HG02759 (cell line): ENCODE measurements around the gene ZNF581.
A peak's percentile ranks its signal among the peaks of the same experiment; 100 is the strongest.

ENCODE experiments used
- ATAC-seq: cut with Tn5 transposase; IDR thresholded peaks from one replicate; pipeline ENCODE4 v1.9.1; 2021; ENCODE audit warnings: mild to moderate bottlenecking, moderate library complexity; ENCODE audit not compliant: unreplicated experiment

ZNF581 gene

GRCh38 chr19:55677572-55678028 lies 34.2 kb downstream of the ZNF581 start:
- no peak for ATAC-seq

- peak; percentile 58 for ATAC-seq
These were observed 34.7 kb downstream of the ZNF581 start for GRCh38 chr19:55678121-55678671.

DNA sequence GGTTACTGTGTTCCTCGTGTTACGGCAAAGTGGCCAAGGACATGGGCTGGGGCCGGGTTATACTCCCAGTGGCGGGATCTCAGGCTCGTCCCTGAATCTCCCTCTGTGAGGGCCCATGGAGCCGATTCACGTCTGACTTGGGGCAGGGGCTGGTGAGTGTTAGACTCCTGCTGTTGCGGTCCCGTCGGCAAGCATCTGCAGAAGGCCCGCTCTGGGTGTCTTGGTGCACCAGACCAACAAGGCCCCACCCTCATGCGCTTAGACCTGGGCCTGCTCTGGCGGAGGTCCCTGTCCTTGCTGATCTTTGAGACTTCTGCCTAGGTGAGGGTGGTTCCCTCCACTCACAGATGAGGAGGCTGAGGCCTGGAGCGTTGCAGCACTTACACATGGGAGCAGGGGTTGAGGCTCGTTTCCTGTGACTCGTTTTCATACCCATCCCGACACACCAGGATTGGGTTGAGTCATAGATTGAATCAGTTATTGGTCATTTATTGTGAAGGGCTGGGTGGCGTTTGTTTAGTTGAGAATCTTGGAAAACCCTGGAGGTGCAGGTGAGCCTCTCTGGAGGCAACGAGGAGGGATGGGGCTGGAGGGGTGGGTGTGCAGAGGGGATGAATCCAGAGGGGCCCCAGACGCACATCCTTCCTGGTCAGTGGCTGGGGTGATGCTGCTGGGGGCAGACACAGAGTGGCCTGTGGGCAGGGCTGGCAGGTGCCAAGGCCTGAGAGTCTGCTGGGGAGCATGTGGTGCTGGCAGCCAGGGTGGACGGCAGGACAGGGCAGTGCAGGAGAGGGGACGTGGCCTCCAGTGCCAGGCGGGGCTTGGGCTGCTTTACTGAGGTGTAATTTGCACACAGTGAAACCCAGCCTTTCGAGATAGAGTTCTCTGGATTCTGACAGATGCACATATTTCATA lies 36.2 kb downstream of the ZNF581 start:
- ATAC-seq = no peak

- ATAC-seq = no peak
These were observed 37.1 kb downstream of the ZNF581 start for GRCh38 chr19:55680339-55681130.

- ATAC-seq = no peak
These were observed 38.0 kb downstream of the ZNF581 start for GRCh38 chr19:55681131-55682092.

- no peak for ATAC-seq
These were observed 40.2 kb downstream of the ZNF581 start for GRCh38 chr19:55683449-55684261.

DNA sequence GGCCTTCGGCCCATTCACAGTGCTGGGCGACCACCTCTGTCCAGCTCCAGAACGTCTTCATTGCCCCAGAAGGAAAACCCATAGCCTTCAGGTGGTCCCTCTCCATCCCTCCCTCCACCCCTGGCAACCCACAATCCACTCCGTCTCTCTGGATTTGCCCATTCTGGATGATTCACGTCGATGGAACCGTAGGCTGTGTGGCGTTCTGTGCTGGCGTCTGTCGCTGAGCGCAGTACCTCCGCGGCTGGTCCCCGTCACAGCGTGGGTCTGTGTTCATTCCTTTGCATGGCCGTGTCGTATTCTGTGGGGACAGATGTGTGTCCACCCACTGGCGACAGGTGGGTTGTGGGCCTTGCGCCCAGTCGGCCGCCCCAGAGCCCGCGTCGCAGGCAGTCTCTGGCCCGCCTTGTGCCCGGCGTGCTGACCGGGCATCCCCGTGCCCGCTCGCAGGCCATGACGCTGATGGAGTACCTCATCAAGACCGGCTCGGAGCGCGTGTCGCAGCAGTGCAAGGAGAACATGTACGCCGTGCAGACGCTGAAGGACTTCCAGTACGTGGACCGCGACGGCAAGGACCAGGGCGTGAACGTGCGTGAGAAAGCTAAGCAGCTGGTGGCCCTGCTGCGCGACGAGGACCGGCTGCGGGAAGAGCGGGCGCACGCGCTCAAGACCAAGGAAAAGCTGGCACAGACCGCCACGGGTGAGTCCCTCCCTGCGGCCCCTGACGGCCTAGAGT lies 41.7 kb downstream of the ZNF581 start:
- no peak for ATAC-seq

GRCh38 chr19:55685776-55686175 lies 42.3 kb downstream of the ZNF581 start:
- no peak for ATAC-seq

DNA sequence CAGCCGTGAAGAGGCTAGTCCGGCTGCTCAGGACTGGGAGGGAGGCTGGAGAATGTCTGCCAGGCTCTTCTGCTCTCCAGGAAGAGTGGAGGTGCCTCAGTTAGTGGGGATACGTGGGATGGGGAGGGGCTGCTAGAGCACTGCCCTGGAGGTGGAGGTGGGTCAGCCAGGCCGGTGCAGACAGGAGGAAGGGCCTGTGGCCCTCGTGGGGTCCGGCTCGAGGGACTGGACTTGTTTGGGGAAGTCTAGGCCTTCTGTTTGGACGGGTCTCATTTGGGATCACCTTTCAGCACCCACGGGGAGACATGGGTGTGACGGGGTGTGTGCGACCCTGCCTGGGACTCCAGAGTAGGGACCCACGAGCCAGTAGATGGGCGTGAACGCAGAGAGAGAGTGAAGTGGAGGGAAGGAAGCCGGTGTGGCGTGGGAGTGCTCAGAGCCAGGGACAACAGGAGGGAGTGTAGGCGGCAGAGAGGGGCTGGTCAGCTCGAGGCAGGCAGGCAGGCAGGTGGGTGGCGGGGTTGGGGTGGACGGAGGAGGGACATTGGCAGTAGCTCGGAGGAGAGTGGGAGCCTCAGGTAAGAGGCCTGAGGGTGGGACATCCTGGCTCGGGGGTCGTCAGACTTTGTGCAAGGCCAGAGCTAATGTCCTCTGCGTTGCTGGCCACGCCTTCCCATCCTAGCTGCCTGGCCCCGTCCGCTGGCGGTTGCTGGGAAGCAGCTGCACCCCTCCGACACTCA lies 43.0 kb downstream of the ZNF581 start:
- no peak for ATAC-seq

DNA sequence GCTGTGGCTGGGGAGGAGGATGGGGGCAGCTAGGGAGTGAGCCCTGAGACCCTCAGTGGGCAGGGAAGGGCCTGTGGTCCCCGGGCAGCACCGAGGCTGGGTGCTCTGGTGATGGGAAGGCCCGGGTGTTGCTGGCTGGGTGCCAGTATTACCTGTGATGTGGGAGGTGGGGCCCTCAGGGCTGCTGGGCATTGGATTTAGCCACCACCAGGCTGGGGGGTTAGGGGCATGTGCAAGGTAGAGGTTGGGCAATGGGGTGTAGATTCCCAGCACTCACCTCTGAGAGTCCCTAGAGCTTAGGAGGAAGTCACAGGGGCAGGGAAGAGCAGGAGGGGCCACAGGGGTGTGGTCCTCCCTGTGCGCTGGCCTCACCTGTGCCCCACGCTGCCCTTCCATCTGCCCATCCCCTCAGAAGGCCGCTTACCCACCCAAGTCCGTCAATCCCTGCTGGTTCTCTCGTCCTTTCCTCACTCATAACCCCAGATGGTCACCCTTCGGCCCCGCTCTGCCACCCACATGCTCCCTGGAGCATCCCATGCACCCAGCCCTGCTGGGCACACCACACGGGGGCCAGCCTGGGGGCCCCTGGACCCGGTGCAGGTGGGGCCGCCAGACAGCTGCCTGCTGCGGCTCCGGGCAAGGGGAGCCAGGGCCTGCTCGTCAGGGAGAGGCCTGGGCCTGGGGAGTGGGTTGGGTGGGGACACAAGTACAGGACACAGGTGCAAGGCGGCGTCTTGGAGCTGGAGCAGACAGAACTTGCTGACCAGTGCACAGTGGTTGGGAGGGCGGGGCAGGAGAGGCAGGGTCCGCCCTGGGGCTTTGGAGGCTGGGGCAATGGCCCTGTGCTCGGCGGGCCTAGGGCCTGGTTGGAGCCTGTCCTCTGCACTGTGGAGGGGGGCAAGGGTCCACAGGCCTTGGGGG lies 44.1 kb downstream of the ZNF581 start:
- ATAC-seq = no peak

- no peak for ATAC-seq
These were observed 45.2 kb downstream of the ZNF581 start for GRCh38 chr19:55688422-55689218.

DNA sequence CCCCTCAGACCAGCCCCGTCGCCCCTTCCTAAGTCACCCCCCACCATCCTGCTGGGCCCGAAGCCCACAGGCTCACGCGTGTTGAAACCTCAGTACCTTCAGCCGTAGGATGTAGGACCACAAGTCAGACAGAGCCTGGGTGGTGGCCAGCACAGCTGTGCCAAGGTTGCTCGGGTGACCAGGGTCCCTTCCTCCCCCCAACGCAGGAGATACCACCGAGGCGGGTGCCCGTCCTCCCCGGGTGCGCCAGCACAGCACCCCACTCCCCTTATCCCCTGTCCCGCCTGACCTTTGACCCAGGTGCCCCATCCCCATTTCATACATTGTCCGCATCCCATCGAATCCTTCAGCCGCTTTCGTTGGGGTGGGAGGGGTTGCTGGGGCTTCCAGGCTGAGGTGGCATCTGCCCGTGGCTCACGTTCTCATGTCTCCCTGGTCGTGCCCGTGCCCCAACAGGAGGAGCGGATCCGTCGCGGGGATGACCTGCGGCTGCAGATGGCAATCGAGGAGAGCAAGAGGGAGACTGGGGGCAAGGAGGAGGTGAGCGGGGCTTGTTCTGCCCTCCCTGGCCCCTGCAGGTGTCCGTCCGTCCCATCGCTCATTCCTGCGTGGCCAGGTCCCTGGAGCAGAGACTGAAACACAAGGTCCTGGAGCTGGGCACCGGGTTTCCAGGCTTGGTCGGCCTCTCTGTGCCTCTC lies 46.1 kb downstream of the ZNF581 start:
- no peak for ATAC-seq

DNA sequence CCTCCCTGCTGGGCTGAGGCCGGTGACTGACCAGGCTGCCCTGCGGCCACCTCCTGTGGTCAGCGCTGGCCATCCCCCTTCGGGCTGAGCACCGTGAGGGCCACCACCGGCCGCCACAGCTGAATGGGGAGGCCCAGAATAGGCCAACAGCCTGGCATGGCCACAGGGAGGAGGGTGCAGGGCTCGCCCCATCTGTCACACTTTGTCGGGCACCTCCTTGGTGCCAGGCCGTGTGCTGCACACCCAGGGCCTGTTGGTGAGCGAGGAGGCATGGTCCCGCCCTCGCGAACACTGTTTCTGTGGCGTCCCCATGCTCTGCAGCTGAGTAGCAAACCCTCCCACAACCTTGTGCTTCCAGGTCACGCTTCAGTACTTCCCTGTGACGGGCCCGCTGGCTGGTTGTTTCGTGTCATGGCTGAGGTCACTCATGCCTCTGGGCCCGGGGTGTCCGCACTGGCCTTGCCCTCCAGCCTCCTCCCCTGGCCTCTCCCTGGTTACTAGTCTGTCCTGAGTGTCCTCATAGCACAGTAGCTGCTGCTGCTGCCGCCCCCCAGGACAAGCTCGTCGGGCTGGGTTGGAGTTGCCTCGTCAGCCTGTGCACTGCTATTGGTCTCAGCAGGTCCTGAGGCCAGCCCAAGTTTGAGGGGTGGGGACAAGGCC lies 46.8 kb downstream of the ZNF581 start:
- ATAC-seq = no peak

DNA sequence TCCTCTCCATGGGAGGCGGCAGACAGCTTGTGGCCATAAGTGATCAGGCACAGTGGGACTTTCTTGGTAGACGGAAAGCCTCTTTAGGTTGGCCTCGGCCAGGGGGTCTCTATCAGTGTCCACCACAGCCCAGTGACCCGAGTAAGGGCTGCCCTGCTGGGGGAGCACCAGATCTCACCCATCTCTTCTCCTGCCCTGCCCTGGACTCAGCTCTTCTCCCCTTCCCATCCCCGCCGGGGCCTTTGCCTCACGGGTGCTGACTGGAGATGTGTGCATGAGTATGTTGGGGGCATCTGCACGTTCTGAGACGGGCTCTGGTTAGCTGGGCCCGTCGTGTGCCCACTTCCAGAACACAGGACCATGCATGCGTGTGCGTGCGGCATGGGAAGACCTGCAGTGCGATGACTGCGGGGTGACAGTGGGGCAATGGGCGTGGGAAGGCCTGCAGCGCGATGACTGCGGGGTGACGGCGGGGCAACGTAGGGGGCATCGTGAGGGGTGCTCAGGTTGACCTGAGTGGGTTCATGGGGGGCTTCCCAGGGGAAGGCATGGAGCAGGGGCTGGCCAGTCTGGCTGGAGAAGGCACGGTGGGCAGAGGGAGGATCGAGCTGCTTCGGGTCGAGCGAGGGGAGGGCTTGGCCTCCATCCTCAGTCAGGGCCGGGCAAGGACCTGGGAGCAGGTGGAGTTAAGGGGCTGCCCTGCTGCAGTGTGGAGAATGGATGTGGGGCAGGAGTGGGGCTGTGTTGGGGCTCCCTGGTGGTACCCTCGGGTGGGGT lies 47.5 kb downstream of the ZNF581 start:
- ATAC-seq = no peak
